Cardiac fibroblast (primary cell): Measurements from ENCODE around the gene ACTL8.

Experiments
- DNase-seq, 2 donors: peaks; one replicate each; pipeline versions ENCODE4 v3.0.0 to v3.0.0-alpha.2; 2010; ENCODE audit warnings: low read depth in 2 of 2
- H3K4me3 ChIP-seq, 2 donors: replicated peaks in 1 of 2; 1 replicate in 1 of 2; 2 replicates in 1 of 2; pipeline ENCODE4 v1.5.1; 2011; ENCODE audit warnings: low read depth in 2 of 2, low read length in 2 of 2, mild to moderate bottlenecking in 2 of 2, moderate library complexity in 1 of 2
- CTCF ChIP-seq: IDR thresholded peaks from one replicate; pipeline ENCODE4 v1.5.1; 2011; ENCODE audit warnings: low read depth, mild to moderate bottlenecking, low read length, inconsistent platforms

The ACTL8 gene

GRCh38 chr1:17853241-17853935, 98.3 kb downstream of the ACTL8 start:
- no peak for DNase-seq
- H3K4me3 ChIP-seq, result no peak overlapping the region
- TF ChIP-seq CTCF, result no peak

- no peak overlapping the region for H3K4me3 ChIP-seq
- DNase-seq, result no peak
- TF ChIP-seq CTCF, result no peak
These were observed 101.5 kb downstream of the ACTL8 start for GRCh38 chr1:17856496-17857108.

GRCh38 chr1:17857109-17857499, 102.0 kb downstream of the ACTL8 start:
- no peak for DNase-seq
- no peak overlapping the region for H3K4me3 ChIP-seq
- TF ChIP-seq CTCF, result no peak

GRCh38 chr1:17857996-17858395, 102.9 kb downstream of the ACTL8 start:
- H3K4me3 ChIP-seq, result no peak overlapping the region
- no peak for TF ChIP-seq CTCF
- DNase-seq, result peak in 1 of 2 donors; percentile 31

- TF ChIP-seq CTCF, result no peak
These were observed 105.7 kb downstream of the ACTL8 start for GRCh38 chr1:17860812-17861211.

GRCh38 chr1:17861685-17862084, 106.6 kb downstream of the ACTL8 start:
- no peak overlapping the region for H3K4me3 ChIP-seq
- TF ChIP-seq CTCF, result no peak
- DNase-seq, result peak in 1 of 2 donors; percentile 20

More at GRCh38 chr1:17860812-17861211, 105.7 kb downstream of the ACTL8 start:
- DNase-seq, result no peak
- H3K4me3 ChIP-seq, result no peak overlapping the region
